NCI-H460 (cell line): ENCODE measurements around the gene HERC6. TPM values are rescaled to one million over a fixed set of nuclear protein-coding genes. Genes with fewer than 3 reads are reported as not detected.

Source experiments
- small RNA-seq, 2 experiments: library from RNA; depleted of rRNA; stranded (forward); fragments of <200 nt; gene quantifications; one replicate each; pipeline ENCODE3, GENCODE V24; 2014
- total RNA-seq: library from RNA; depleted of rRNA; stranded (reverse); fragments of >200 nt; shearing (Covaris generic); gene quantifications from 2 replicates; pipeline ENCODE4 v1.2.3, GENCODE V29; 2014; rRNA removed

Gene HERC6
- total RNA-seq, 1 experiment from 2014 or later = 5.2 TPM

Small RNAs within 50 kb of the gene (small RNA-seq; reads per million reads assigned to genes)
- gene RF00019 = 0 reads per million in 2 experiments

Other genes with a start within 250 kb of the HERC6 start
- gene ABCG2, start 220.2 kb upstream of the HERC6 start, total RNA-seq = 37.4 and 41.7 TPM in 2 replicates
- gene PPM1K, start 94.3 kb upstream of the HERC6 start, total RNA-seq = 4.9 and 5.3 TPM in 2 replicates
- 2.6 and 3.0 TPM in 2 replicates for gene HERC5, start 78.3 kb downstream of the HERC6 start, total RNA-seq
- gene PYURF, start 144.9 kb downstream of the HERC6 start, total RNA-seq = 85.4 and 86.1 TPM in 2 replicates
- gene HERC3, start 213.6 kb downstream of the HERC6 start, total RNA-seq = 1.0 and 1.5 TPM in 2 replicates